ENCODE measurements around the gene PPARA. TPM values are rescaled to one million over a fixed set of nuclear protein-coding genes. Genes with fewer than 3 reads are reported as not detected.

PPARA gene
- total RNA-seq, 1 experiment from 2014 or later: 7.7 TPM

GRCh38 chr22:46103181-46103580, 47.1 kb upstream of the PPARA start:
- Histone ChIP-seq H3K27ac (ENCODE audit: low read length) (no peak overlapping the region), H3K27me3 (ENCODE audit: low read length) (no peaks in the 10 kb centered on the region), H4K20me1 (ENCODE audit: low read length) (no peaks in the 10 kb centered on the region; the same call in 1 of the 2 replicates), H3K79me2 (ENCODE audit: low read length) (peaks cover 23% of the 10 kb centered on the region), H2AFZ (ENCODE audit: low read length) (no peak overlapping the region), H3K4me2 (ENCODE audit: low read length) (no peak overlapping the region), H3K4me1 (ENCODE audit: insufficient read depth, low read length) (no peaks in the 10 kb centered on the region), H3F3A (ENCODE audit: low read length, unreplicated experiment) (peaks cover 6% of the 10 kb centered on the region), H3K36me3 (ENCODE audit: low read depth, low read length) (peaks cover 29% of the 10 kb centered on the region; the same call in 1 of the 2 replicates), H3K4me3 (ENCODE audit: low read length) (no peak overlapping the region), H3K9me3 (ENCODE audit: low read length) (no peaks in the 10 kb centered on the region), H3K9ac (ENCODE audit: low read length) (no peak overlapping the region), H3K9me2 (replicated peaks; ENCODE audit: low read length) (no peaks in the 10 kb centered on the region)
- POLR2A ChIA-PET (ENCODE audit: unreplicated experiment): no interaction called here
- ATAC-seq (no peak), DNase-seq (no peak)
- no peak for TF ChIP-seq CTCF (conservative IDR thresholded peaks at IDR 0.05; ENCODE audit: low read depth, low read length)
- TF ChIP-seq EZH2phosphoT487 (IDR thresholded peaks at IDR 0.05; ENCODE audit: borderline replicate concordance, low read length): no peak
- no peak for TF ChIP-seq EZH2 (IDR thresholded peaks at IDR 0.05; ENCODE audit: low read length, unreplicated experiment)
- BruUV-seq (replicated peaks): no TSS peak
- intact Hi-C loops (cut with micrococcal nuclease): no loop called here
- CTCF ChIA-PET: no interaction called here

- H3K79me2 ChIP-seq (ENCODE audit: low read length): peaks cover 20% of the 10 kb centered on the region
- H3K9me2 ChIP-seq (replicated peaks; ENCODE audit: low read length): no peaks in the 10 kb centered on the region
- no peaks in the 10 kb centered on the region for H3K27me3 ChIP-seq (ENCODE audit: low read length)
- intact Hi-C loops (cut with micrococcal nuclease): no loop called here
- H3K4me1 ChIP-seq (ENCODE audit: insufficient read depth, low read length): no peaks in the 10 kb centered on the region
- no peak for ATAC-seq
- H3F3A ChIP-seq (ENCODE audit: low read length, unreplicated experiment): peaks cover 7% of the 10 kb centered on the region
- no peak overlapping the region for H3K4me3 ChIP-seq (ENCODE audit: low read length)
- H4K20me1 ChIP-seq (ENCODE audit: low read length): no peaks in the 10 kb centered on the region; the same call in 1 of the 2 replicates
- DNase-seq: no peak
- peaks cover 29% of the 10 kb centered on the region; the same call in 1 of the 2 replicates for H3K36me3 ChIP-seq (ENCODE audit: low read depth, low read length)
- ChIA-PET CTCF (no interaction called here), POLR2A (ENCODE audit: unreplicated experiment) (no interaction called here)
- BruUV-seq (replicated peaks): no TSS peak
- H3K4me2 ChIP-seq (ENCODE audit: low read length): no peak overlapping the region
- no peak overlapping the region for H2AFZ ChIP-seq (ENCODE audit: low read length)
- no peak overlapping the region for H3K27ac ChIP-seq (ENCODE audit: low read length)
- H3K9me3 ChIP-seq (ENCODE audit: low read length): no peaks in the 10 kb centered on the region
- no peak overlapping the region for H3K9ac ChIP-seq (ENCODE audit: low read length)
- TF ChIP-seq EZH2phosphoT487 (IDR thresholded peaks at IDR 0.05; ENCODE audit: borderline replicate concordance, low read length) (no peak), CTCF (conservative IDR thresholded peaks at IDR 0.05; ENCODE audit: low read depth, low read length) (no peak), EZH2 (IDR thresholded peaks at IDR 0.05; ENCODE audit: low read length, unreplicated experiment) (no peak)
Observed at GRCh38 chr22:46103664-46104063, 46.7 kb upstream of the PPARA start.

GRCh38 chr22:46104170-46104880, 46.0 kb upstream of the PPARA start:
- H3K4me2 ChIP-seq (ENCODE audit: low read length): no peak overlapping the region
- H4K20me1 ChIP-seq (ENCODE audit: low read length): no peaks in the 10 kb centered on the region; the same call in 1 of the 2 replicates
- H3K9me3 ChIP-seq (ENCODE audit: low read length): no peaks in the 10 kb centered on the region

More at GRCh38 chr22:46104170-46104880, 46.0 kb upstream of the PPARA start:
- ChIA-PET POLR2A (ENCODE audit: unreplicated experiment) (no interaction called here), CTCF (no interaction called here)
- intact Hi-C loops (cut with micrococcal nuclease): no loop called here
- ATAC-seq (no peak), DNase-seq (no peak)
- no peak overlapping the region for H2AFZ ChIP-seq (ENCODE audit: low read length)
- no peaks in the 10 kb centered on the region for H3K4me1 ChIP-seq (ENCODE audit: insufficient read depth, low read length)
- H3K27me3 ChIP-seq (ENCODE audit: low read length): no peaks in the 10 kb centered on the region
- H3K4me3 ChIP-seq (ENCODE audit: low read length): no peak overlapping the region
- H3K9ac ChIP-seq (ENCODE audit: low read length): no peak overlapping the region
- H3F3A ChIP-seq (ENCODE audit: low read length, unreplicated experiment): peaks cover 10% of the 10 kb centered on the region
- peaks cover 29% of the 10 kb centered on the region; the same call in 1 of the 2 replicates for H3K36me3 ChIP-seq (ENCODE audit: low read depth, low read length)
- no peaks in the 10 kb centered on the region for H3K9me2 ChIP-seq (replicated peaks; ENCODE audit: low read length)
- H3K27ac ChIP-seq (ENCODE audit: low read length): no peak overlapping the region
- no TSS peak for BruUV-seq (replicated peaks)
- no peak for TF ChIP-seq EZH2 (IDR thresholded peaks at IDR 0.05; ENCODE audit: low read length, unreplicated experiment)
- TF ChIP-seq EZH2phosphoT487 (IDR thresholded peaks at IDR 0.05; ENCODE audit: borderline replicate concordance, low read length): no peak
- no peak for TF ChIP-seq CTCF (conservative IDR thresholded peaks at IDR 0.05; ENCODE audit: low read depth, low read length)
- H3K79me2 ChIP-seq (ENCODE audit: low read length): peaks cover 13% of the 10 kb centered on the region
